Inflammatory macrophage treated with lipopolysaccharide for 1 hour (primary cell): ENCODE measurements around the gene PPA2.
"Not testable (repeated sequence)": the region's sequence is repeated elsewhere in the genome, so short reads cannot be mapped to it uniquely, and the experiment has no call there.

ENCODE experiments used
- DNase-seq, 2 donors: peaks; one replicate each; pipeline ENCODE4 v3.0.0-alpha.2; 2020 to 2022

Gene PPA2

GRCh38 chr4:105473324-105474098, at the start of gene PPA2:
PPA2 (minus strand) TSS chr4:105474062; CDS start chr4:105474050, 12 bp downstream.
- DNase-seq = peak; percentile 94 to 95

GRCh38 chr4:105520819-105521790, 47.2 kb upstream of the PPA2 start:
- DNase-seq = peak; percentile 3 to 58

GRCh38 chr4:105510245-105510644, 36.4 kb upstream of the PPA2 start:
- DNase-seq = no peak

- no peak for DNase-seq
These were observed 35.9 kb upstream of the PPA2 start for GRCh38 chr4:105509714-105510113.

- DNase-seq = peak; percentile 11 to 16
These were observed 35.4 kb upstream of the PPA2 start for GRCh38 chr4:105509291-105509690.

- DNase-seq = no peak
These were observed 30.9 kb upstream of the PPA2 start for GRCh38 chr4:105504744-105505143.

GRCh38 chr4:105503484-105503883, 29.6 kb upstream of the PPA2 start:
- no peak for DNase-seq

GRCh38 chr4:105496899-105497298, 23.0 kb upstream of the PPA2 start:
- DNase-seq = no peak

GRCh38 chr4:105495667-105496066, 21.8 kb upstream of the PPA2 start:
- no peak for DNase-seq

GRCh38 chr4:105490523-105490922, 16.7 kb upstream of the PPA2 start:
- no peak for DNase-seq

GRCh38 chr4:105483840-105484239, 10.0 kb upstream of the PPA2 start:
- DNase-seq = peak; percentile 29

- DNase-seq = peak; percentile 73 to 91
These were observed 247 bp upstream of the PPA2 start for GRCh38 chr4:105474099-105474518.

GRCh38 chr4:105472871-105473323, 965 bp downstream of the PPA2 start:
- DNase-seq = no peak

- DNase-seq = peak; percentile 73 to 90
These were observed 2.2 kb downstream of the PPA2 start for GRCh38 chr4:105471566-105472176.

GRCh38 chr4:105470766-105471165, 3.1 kb downstream of the PPA2 start:
- DNase-seq = peak; percentile 89 to 90

- DNase-seq = peak; percentile 87 to 89
These were observed 4.1 kb downstream of the PPA2 start for GRCh38 chr4:105469736-105470135.

- DNase-seq = no peak
These were observed 7.3 kb downstream of the PPA2 start for GRCh38 chr4:105466580-105466979.

- not testable (repeated sequence) for DNase-seq
These were observed 9.3 kb downstream of the PPA2 start for GRCh38 chr4:105464563-105464962.

- no peak for DNase-seq
These were observed 11.3 kb downstream of the PPA2 start for GRCh38 chr4:105462576-105462975.

- peak; percentile 35 to 47 for DNase-seq
These were observed 12.1 kb downstream of the PPA2 start for GRCh38 chr4:105461621-105462382.

GRCh38 chr4:105461221-105461620, 12.6 kb downstream of the PPA2 start:
- DNase-seq = peak; percentile 70 to 71

GRCh38 chr4:105460306-105460705, 13.6 kb downstream of the PPA2 start:
- DNase-seq = no peak
